AG10803 (cell line): ENCODE measurements around the gene GNAO1.
A peak's percentile ranks its signal among the peaks of the same experiment; 100 is the strongest.

Experiments
- DNase-seq: peaks from one replicate; pipeline ENCODE4 v3.0.0; 2010; ENCODE audit warnings: low read depth
- H3K4me3 ChIP-seq: 2 replicates; pipeline ENCODE4 v1.5.1; 2011; ENCODE audit warnings: mild to moderate bottlenecking, low read length, control low read depth
- CTCF ChIP-seq: conservative IDR thresholded peaks from 2 replicates; pipeline ENCODE4 v1.5.1; 2011; ENCODE audit warnings: mild to moderate bottlenecking, low read length, control low read depth, inconsistent platforms

Gene GNAO1

GRCh38 chr16:56191156-56191815 is at the start of gene GNAO1:
Gene GNAO1 (plus strand): TSS chr16:56191489. CDS start chr16:56192236, 747 bp downstream.
- DNase-seq = peak; percentile 32
- H3K4me3 ChIP-seq = peak within 1 kb of the TSS; percentile 42
- no peak for TF ChIP-seq CTCF

- no peak for TF ChIP-seq CTCF
- DNase-seq = no peak
- H3K4me3 ChIP-seq = no peak overlapping the region
Observed at GRCh38 chr16:56143666-56144065, 47.6 kb upstream of the GNAO1 start.

GRCh38 chr16:56145369-56145768 is 45.9 kb upstream of the GNAO1 start:
- no peak for TF ChIP-seq CTCF
- no peak overlapping the region for H3K4me3 ChIP-seq
- DNase-seq = no peak

GRCh38 chr16:56151621-56152020 is 39.7 kb upstream of the GNAO1 start:
- no peak for TF ChIP-seq CTCF
- no peak for DNase-seq
- H3K4me3 ChIP-seq = no peak overlapping the region

GRCh38 chr16:56161658-56162057 is 29.6 kb upstream of the GNAO1 start:
- TF ChIP-seq CTCF = no peak
- no peak for DNase-seq
- no peak overlapping the region for H3K4me3 ChIP-seq

- no peak overlapping the region for H3K4me3 ChIP-seq
- TF ChIP-seq CTCF = no peak
- no peak for DNase-seq
Observed at GRCh38 chr16:56163089-56163488, 28.2 kb upstream of the GNAO1 start.

- no peak for TF ChIP-seq CTCF
- H3K4me3 ChIP-seq = no peak overlapping the region
- no peak for DNase-seq
Observed at GRCh38 chr16:56163938-56164337, 27.4 kb upstream of the GNAO1 start.
